H1 (cell line): Measurements from ENCODE around the gene CFAP206. TPM values are rescaled to one million over a fixed set of nuclear protein-coding genes. Genes with fewer than 3 reads are reported as not detected.

Experiments used
- CTCF ChIA-PET: fragments of 300-600 bp; sonication (Branson Sonifier 250); formaldehyde crosslinking; loops from one replicate; lab custom pipeline; 2021; ENCODE audit not compliant: partially characterized antibody; lab: Charles Lee
- POLR2A ChIA-PET: fragments of 300-600 bp; sonication (Branson Sonifier 250); formaldehyde crosslinking; loops from one replicate; lab custom pipeline; 2021; ENCODE audit warnings: inconsistent platforms; ENCODE audit not compliant: partially characterized antibody; lab: Charles Lee
- DNase-seq, 2 experiments: peaks; one replicate each; pipeline versions ENCODE4 v3.0.0 to v3.0.0-alpha.2; 2010 to 2022; ENCODE audit warnings: low spot score in 2 of 2, low read depth in 1 of 2, mixed read lengths in 1 of 2
- FAIRE-seq: peaks from 2 replicates; lab custom pipeline; 2011; peaks lifted over from hg19 to GRCh38; lab: Jason Lieb, UNC
- H2AFZ ChIP-seq: 2 replicates; pipeline ENCODE4 v1.8.1; 2012; ENCODE audit warnings: low read length, inconsistent platforms
- H2AK5ac ChIP-seq: 2 replicates; pipeline ENCODE4 v1.6.1; 2013; ENCODE audit warnings: low read depth, low read length
- H2BK120ac ChIP-seq: replicated peaks from 2 replicates; pipeline ENCODE3; 2013; ENCODE audit warnings: low read depth, low read length, inconsistent platforms
- H2BK12ac ChIP-seq: 2 replicates; pipeline ENCODE4 v1.6.1; 2013; ENCODE audit warnings: low read depth, low read length
- H2BK15ac ChIP-seq: 2 replicates; pipeline ENCODE4 v1.6.1; 2013; ENCODE audit warnings: low read length
- H2BK20ac ChIP-seq: 2 replicates; pipeline ENCODE4 v1.6.1; 2013; ENCODE audit warnings: low read length
- H2BK5ac ChIP-seq: 2 replicates; pipeline ENCODE4 v1.6.1; 2013; ENCODE audit warnings: low read depth, low read length
- H3K14ac ChIP-seq: 2 replicates; pipeline ENCODE4 v1.6.1; 2013; ENCODE audit warnings: inconsistent platforms; ENCODE audit not compliant: insufficient read length
- H3K18ac ChIP-seq: 2 replicates; pipeline ENCODE4 v1.6.1; 2013; ENCODE audit warnings: low read length; ENCODE audit errors: extremely low read depth
- H3K23ac ChIP-seq: 2 replicates; pipeline ENCODE4 v1.6.1; 2013; ENCODE audit warnings: inconsistent platforms; ENCODE audit not compliant: insufficient read length
- H3K23me2 ChIP-seq: 2 replicates; pipeline ENCODE4 v1.6.1; 2013; ENCODE audit warnings: low read depth, low read length
- H3K27ac ChIP-seq: 2 replicates; pipeline ENCODE4 v1.6.1; 2011; ENCODE audit warnings: low read depth, low read length, inconsistent platforms
- H3K27me3 ChIP-seq, 4 experiments: replicated peaks in 1 of 4; 1 replicate in 1 of 4; 2 replicates in 3 of 4; pipeline versions ENCODE4 v1.6.1 to v1.8.1; 2011 to 2013; ENCODE audit warnings: low read length in 3 of 4, mild to moderate bottlenecking in 3 of 4, inconsistent platforms in 2 of 4, mixed read lengths in 2 of 4, moderate library complexity in 1 of 4; ENCODE audit not compliant: control insufficient read depth in 3 of 4, insufficient read depth in 3 of 4; ENCODE audit errors: extremely low read depth in 1 of 4
- H3K36me3 ChIP-seq, 4 experiments: 2 replicates each; pipeline versions ENCODE4 v1.6.1 to v1.8.1; 2011 to 2013; ENCODE audit warnings: mild to moderate bottlenecking in 4 of 4, low read length in 3 of 4, moderate library complexity in 2 of 4, control low read depth in 1 of 4, inconsistent platforms in 1 of 4; ENCODE audit not compliant: insufficient read depth in 4 of 4, control insufficient read depth in 2 of 4
- H3K4ac ChIP-seq: replicated peaks from 2 replicates; pipeline ENCODE3; 2013; ENCODE audit warnings: low read length, low read depth, mixed read lengths, inconsistent platforms; ENCODE audit not compliant: insufficient read length
- H3K4me1 ChIP-seq, 4 experiments: replicated peaks in 1 of 4; 1 replicate in 1 of 4; 2 replicates in 3 of 4; pipeline versions ENCODE4 v1.6.1 to v1.8.1; 2011 to 2013; ENCODE audit warnings: low read length in 3 of 4, inconsistent platforms in 2 of 4, mixed read lengths in 1 of 4; ENCODE audit not compliant: insufficient read depth in 4 of 4, control insufficient read depth in 3 of 4
- H3K4me2 ChIP-seq, 2 experiments: 2 replicates each; pipeline versions ENCODE4 v1.6.1 to v1.8.1; 2011 to 2013; ENCODE audit warnings: low read depth in 2 of 2, low read length in 2 of 2, control low read depth in 1 of 2, inconsistent platforms in 1 of 2, mild to moderate bottlenecking in 1 of 2; ENCODE audit not compliant: insufficient read depth in 1 of 2
- H3K4me3 ChIP-seq, 4 experiments: fragments of 200-600, 300-600 bp in 1 of 4; sonication (generic), shearing (Covaris generic), sonication (Bioruptor Twin) in 1 of 4; 2 replicates each; pipeline versions ENCODE4 v1.5.1 to v1.8.1; 2011 to 2016; ENCODE audit warnings: low read length in 4 of 4, low read depth in 3 of 4, control low read depth in 2 of 4, inconsistent platforms in 2 of 4, mild to moderate bottlenecking in 2 of 4, mixed read lengths in 1 of 4, moderate library complexity in 1 of 4; ENCODE audit not compliant: insufficient read depth in 2 of 4; ENCODE audit errors: extremely low read depth in 1 of 4
- H3K56ac ChIP-seq: replicated peaks from 2 replicates; pipeline ENCODE3; 2013; ENCODE audit warnings: low read depth, mild to moderate bottlenecking, mixed read lengths, low read length, inconsistent platforms; ENCODE audit not compliant: insufficient read length
- H3K79me1 ChIP-seq: 2 replicates; pipeline ENCODE4 v1.6.1; 2013; ENCODE audit warnings: low read depth, low read length, control low read depth
- H3K79me2 ChIP-seq, 2 experiments: 2 replicates each; pipeline versions ENCODE4 v1.6.1 to v1.8.1; 2012 to 2013; ENCODE audit warnings: low read length in 2 of 2, mild to moderate bottlenecking in 2 of 2, inconsistent platforms in 1 of 2; ENCODE audit not compliant: insufficient read depth in 2 of 2, control insufficient read depth in 1 of 2
- H3K9ac ChIP-seq, 4 experiments: replicated peaks in 1 of 4; 1 replicate in 1 of 4; 2 replicates in 3 of 4; pipeline versions ENCODE4 v1.6.1 to v1.8.1; 2011 to 2013; ENCODE audit warnings: low read depth in 3 of 4, low read length in 3 of 4, control low read depth in 2 of 4, mild to moderate bottlenecking in 2 of 4, moderate library complexity in 2 of 4, inconsistent platforms in 1 of 4; ENCODE audit errors: extremely low read depth in 1 of 4
- H3K9me3 ChIP-seq, 2 experiments: 2 replicates each; pipeline versions ENCODE4 v1.6.1 to v1.8.1; 2012 to 2013; ENCODE audit warnings: mild to moderate bottlenecking in 2 of 2, moderate library complexity in 2 of 2, control low read depth in 1 of 2, inconsistent platforms in 1 of 2, low read depth in 1 of 2, low read length in 1 of 2, mixed read lengths in 1 of 2; ENCODE audit not compliant: insufficient read depth in 2 of 2
- H4K20me1 ChIP-seq, 2 experiments: replicated peaks in 1 of 2; 2 replicates each; pipeline versions ENCODE3 to v1.8.1; 2011 to 2013; ENCODE audit warnings: inconsistent platforms in 2 of 2, low read length in 2 of 2, mild to moderate bottlenecking in 1 of 2; ENCODE audit not compliant: insufficient read depth in 2 of 2, control insufficient read depth in 1 of 2
- H4K5ac ChIP-seq: 2 replicates; pipeline ENCODE4 v1.6.1; 2013; ENCODE audit warnings: low read length, low read depth, mixed read lengths, inconsistent platforms; ENCODE audit not compliant: insufficient read length
- H4K8ac ChIP-seq: 2 replicates; pipeline ENCODE4 v1.8.0; 2013; ENCODE audit warnings: mild to moderate bottlenecking, moderate library complexity, low read length, inconsistent platforms; ENCODE audit not compliant: insufficient read depth; ENCODE audit errors: extremely low read depth
- H4K91ac ChIP-seq: replicated peaks from 2 replicates; pipeline ENCODE3; 2013; ENCODE audit warnings: low read length, mixed read lengths, inconsistent platforms; ENCODE audit not compliant: insufficient read length
- CBX5 ChIP-seq: fragments of 300-800, 300-1000 bp; sonication (generic); IDR thresholded peaks from 2 replicates; pipeline ENCODE4 v1.7.1; 2016; ENCODE audit warnings: antibody characterized with exemption, low read length, low read depth
- CREB1 ChIP-seq: IDR thresholded peaks from 2 replicates; pipeline ENCODE4 v1.6.1; 2012; ENCODE audit warnings: inconsistent platforms
- E2F6 ChIP-seq: IDR thresholded peaks from 2 replicates; pipeline ENCODE4 v1.6.1; 2012; ENCODE audit warnings: inconsistent platforms
- HDAC2 ChIP-seq, 2 experiments: fragments of 300-600 bp in 1 of 2; sonication (generic) in 1 of 2; IDR thresholded peaks; 2 replicates each; pipeline ENCODE4 v1.6.1; 2011 to 2012; ENCODE audit warnings: low read depth in 2 of 2, low read length in 2 of 2, mild to moderate bottlenecking in 2 of 2, moderate library complexity in 2 of 2, borderline replicate concordance in 1 of 2, inconsistent platforms in 1 of 2
- MAFK ChIP-seq: IDR thresholded peaks from 2 replicates; pipeline ENCODE4 v1.6.1; 2012; ENCODE audit warnings: low read depth, mild to moderate bottlenecking, improper control_type of control experiment, low read length
- SUZ12 ChIP-seq: fragments of 200-600 bp; sonication (generic); IDR thresholded peaks from 2 replicates; pipeline ENCODE4 v1.6.1; 2012; ENCODE audit warnings: mild to moderate bottlenecking, inconsistent platforms, low read length, moderate library complexity, mixed read lengths
- WGBS, 2 experiments: shearing (Covaris generic) in 1 of 2; methylation state at CpG; one replicate each; pipeline versions ENCODE4 v1.1.6 to v1.1.7; 2013 to 2015; ENCODE audit warnings: low lambda C conversion rate in 2 of 2, mixed read lengths in 2 of 2, inconsistent platforms in 1 of 2, low coverage in 1 of 2, missing lambda C conversion rate in 1 of 2; ENCODE audit not compliant: insufficient replicate concordance in 2 of 2, insufficient coverage in 1 of 2, insufficient read length in 1 of 2; ENCODE audit errors: extremely low coverage in 1 of 2, missing lambda C conversion rate in 1 of 2; 5-methylcytosine and 5-hydroxymethylcytosine counted together
- polyA plus RNA-seq, 7 experiments: library from polyadenylated mRNA; depleted of rRNA in 3 of 7; stranded (reverse) in 5 of 7; unstranded in 2 of 7; fragments of >200 nt in 5 of 7; fragments of 200-250 nt in 2 of 7; gene quantifications; 1 replicate in 5 of 7; 2 replicates in 1 of 7; 4 replicates in 1 of 7; pipeline versions ENCODE4 v1.2.1 to v1.2.3, GENCODE V29; 2011 to 2013; ENCODE audit warnings: missing spikeins in 2 of 7, mixed read lengths in 2 of 7
- total RNA-seq: library from RNA; stranded (reverse); fragmentation: NEBNext Ultra II Directional; extraction: Animal tissue kit (Norgen Biotek cat#: 25700); gene quantifications from 2 replicates; pipeline ENCODE4 v1.2.1, GENCODE V29; 2021

The CFAP206 gene
- total and polyA plus RNA-seq, 2 of the 8 experiments (the other 6 are each of a cell fraction or from before 2014, with no cell fraction given): not detected

- Histone ChIP-seq H3K23me2 (no peaks in the 10 kb centered on the region), H2BK5ac (no peak overlapping the region), H2AFZ (no peak overlapping the region), H3K27ac (no peak overlapping the region), H2BK20ac (no peak overlapping the region), H2BK120ac (no peak overlapping the region), H3K4me2 (no peak overlapping the region), H4K8ac (no peak overlapping the region), H3K4me1 (no peaks in the 10 kb centered on the region), H3K9ac (no peak overlapping the region), H4K5ac (no peak overlapping the region), H3K9me3 (no peaks in the 10 kb centered on the region), H2BK15ac (no peak overlapping the region), H3K18ac (no peak overlapping the region), H3K56ac (no peak overlapping the region), H3K27me3 (no peaks in the 10 kb centered on the region), H2BK12ac (no peak overlapping the region), H3K79me1 (no peaks in the 10 kb centered on the region), H3K79me2 (no peaks in the 10 kb centered on the region), H4K91ac (no peak overlapping the region), H3K23ac (no peak overlapping the region), H3K4me3 (no peak overlapping the region), H4K20me1 (no peaks in the 10 kb centered on the region), H3K36me3 (no peaks in the 10 kb centered on the region), H3K4ac (no peak overlapping the region), H2AK5ac (no peak overlapping the region), H3K14ac (no peak overlapping the region)
- WGBS, 2 experiments: 84% methylated on average over 5 of the region's 5 CpGs; no CpG with 5 or more reads in 1 of the 2 experiments
- TF ChIP-seq CBX5: no peak
- TF ChIP-seq MAFK: no peak
- no peak for TF ChIP-seq HDAC2 (IDR thresholded peaks at IDR 0.05; ENCODE audit: borderline replicate concordance in 1 of 2, low read depth in 2 of 2, low read length in 2 of 2)
- no peak for TF ChIP-seq E2F6
- no peak for TF ChIP-seq SUZ12
- no peak for TF ChIP-seq CREB1
- ChIA-PET POLR2A (no interaction called here), CTCF (interaction anchor here (1.1 to 2.4 kb wide), 2 partner anchors 11 to 38 kb away, joined by 3 to 10 read pairs; partner anchors contain the start of gene C6orf163)
- no peak for FAIRE-seq
- DNase-seq: no peak
These were observed 24.9 kb upstream of the CFAP206 start for GRCh38 chr6:87382861-87383260.
